Stomach (tissue), 4 donors: ENCODE measurements around the gene DENND6A.

ENCODE experiments used
- EP300 ChIP-seq: sonication (generic); formaldehyde crosslinking; IDR thresholded peaks from one replicate; pipeline ENCODE4 v1.6.1; 2017; ENCODE audit warnings: antibody characterized with exemption
- POLR2A ChIP-seq, 4 donors: fragments of 450-650 bp; IDR thresholded peaks; one replicate each; pipeline ENCODE4 v1.6.1; 2016; ENCODE audit warnings: antibody characterized with exemption in 4 of 4, control low read depth in 2 of 4, mild to moderate bottlenecking in 1 of 4, moderate library complexity in 1 of 4

DNA sequence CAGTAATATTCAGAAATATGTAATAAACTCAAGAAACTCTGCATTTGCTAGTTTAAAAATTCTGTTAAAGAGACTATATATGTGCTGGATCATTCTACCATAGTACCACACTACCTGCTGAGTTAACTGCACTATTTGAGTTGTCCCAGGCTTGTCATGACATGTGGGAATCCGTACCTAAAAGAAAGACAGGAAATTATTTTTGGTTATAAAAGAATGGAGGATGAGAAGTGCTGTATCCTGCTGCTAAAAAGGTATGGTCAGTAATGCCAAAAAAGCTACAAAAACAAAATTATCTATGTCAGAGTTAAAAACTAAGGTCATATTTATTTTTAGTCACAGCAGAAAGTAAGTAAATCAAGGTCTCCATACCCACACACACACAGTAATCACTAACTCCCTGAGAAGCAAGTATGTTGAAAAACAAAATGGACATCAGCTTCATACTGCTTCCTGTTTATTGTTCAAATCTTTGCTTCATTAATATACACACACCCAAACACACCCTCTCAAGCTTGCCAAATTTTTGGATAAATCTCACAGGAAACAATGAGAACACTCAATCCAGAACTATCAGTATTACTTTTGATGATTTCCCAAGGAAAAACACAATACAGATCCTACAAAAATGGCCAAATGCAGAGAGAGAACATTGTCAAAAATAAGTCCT is 33.7 kb downstream of the DENND6A start:
- TF ChIP-seq POLR2A (IDR thresholded peaks at IDR 0.05) (no peak), EP300 (no peak)
